Prostate gland (tissue), 2 donors: ENCODE measurements around the gene RAB27B. TPM values are rescaled to one million over a fixed set of nuclear protein-coding genes. Genes with fewer than 3 reads are reported as not detected.

Experiments
- DNase-seq: peaks from one replicate; pipeline ENCODE4 v3.0.0-alpha.2; 2019; ENCODE audit warnings: low spot score
- H3K27ac ChIP-seq, 2 donors: fragments of 200-600 bp; sonication (generic); 2 replicates each; pipeline ENCODE4 v1.5.1; 2017 to 2019
- H3K27me3 ChIP-seq: fragments of 200-600 bp; sonication (generic); replicated peaks from 2 replicates; pipeline ENCODE4 v1.5.1; 2019; ENCODE audit not compliant: insufficient read depth
- H3K36me3 ChIP-seq, 2 donors: fragments of 200-600 bp; sonication (generic); 1 replicate in 1 of 2; 2 replicates in 1 of 2; pipeline versions ENCODE4 v1.5.1 to v1.8.1; 2017 to 2019
- H3K4me1 ChIP-seq: fragments of 200-600 bp; sonication (generic); replicated peaks from 2 replicates; pipeline ENCODE4 v1.5.1; 2019
- H3K4me3 ChIP-seq, 2 donors: fragments of 200-600 bp; sonication (generic); 2 replicates each; pipeline ENCODE4 v1.5.1; 2017 to 2019
- H3K9me3 ChIP-seq: fragments of 200-600 bp; sonication (generic); 2 replicates; pipeline ENCODE4 v1.5.1; 2017
- POLR2A ChIP-seq: fragments of 450-650 bp; IDR thresholded peaks from one replicate; pipeline ENCODE4 v1.6.1; 2016; ENCODE audit warnings: antibody characterized with exemption, mild to moderate bottlenecking
- POLR2AphosphoS5 ChIP-seq: sonication (generic); formaldehyde crosslinking; IDR thresholded peaks from one replicate; pipeline ENCODE4 v1.6.1; 2017; ENCODE audit warnings: antibody characterized with exemption
- WGBS: methylation state at CpG from one replicate; pipeline ENCODE4 v1.1.5; 2018; 5-methylcytosine and 5-hydroxymethylcytosine counted together
- intact Hi-C: fragments of 100-400 bp; cut with DNase I; formaldehyde crosslinking; loops from one replicate; pipeline ENCODE4 v1.14.2; 2022
- total RNA-seq, 2 donors: library from RNA; depleted of rRNA; stranded (reverse); fragments of >200 nt; gene quantifications; one replicate each; pipeline ENCODE4 v1.1.0, GENCODE V29; 2016
- TF ChIP-seq, protein P1 (sequence below), 4 experiments: fragments of 200-600 bp in 2 of 4; fragments of 450-650 bp in 2 of 4; sonication (generic) in 2 of 4; IDR thresholded peaks; 1 replicate in 3 of 4; 2 replicates in 1 of 4; pipeline ENCODE4 v1.5.1; 2016 to 2019; ENCODE audit warnings: antibody characterized with exemption in 4 of 4, mild to moderate bottlenecking in 2 of 4, moderate library complexity in 2 of 4

The RAB27B gene
- total RNA-seq, 2 donors from 2014 or later, result 10.7 to 60.2 TPM

DNA sequence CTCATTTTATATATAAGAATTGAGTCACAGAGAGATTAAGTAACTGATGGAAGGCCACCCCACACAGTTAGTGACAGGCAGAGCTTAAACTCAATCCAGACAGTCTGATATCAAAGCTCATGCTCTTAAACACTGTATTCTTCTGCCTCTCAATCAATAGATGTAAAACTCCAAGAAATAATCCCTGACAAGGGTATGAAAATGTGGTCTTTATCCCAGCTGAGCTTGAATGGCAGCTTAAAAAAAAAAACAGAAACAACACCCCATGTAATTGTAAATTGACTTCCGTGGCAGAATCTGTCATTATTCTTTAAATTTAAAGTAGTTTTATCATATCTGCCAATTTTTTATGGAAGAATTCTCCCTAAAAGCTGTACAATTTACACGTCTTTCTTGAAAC, 60.1 kb downstream of the RAB27B start:
- WGBS, result 89% methylated on average over 2 of the region's 2 CpGs

DNA sequence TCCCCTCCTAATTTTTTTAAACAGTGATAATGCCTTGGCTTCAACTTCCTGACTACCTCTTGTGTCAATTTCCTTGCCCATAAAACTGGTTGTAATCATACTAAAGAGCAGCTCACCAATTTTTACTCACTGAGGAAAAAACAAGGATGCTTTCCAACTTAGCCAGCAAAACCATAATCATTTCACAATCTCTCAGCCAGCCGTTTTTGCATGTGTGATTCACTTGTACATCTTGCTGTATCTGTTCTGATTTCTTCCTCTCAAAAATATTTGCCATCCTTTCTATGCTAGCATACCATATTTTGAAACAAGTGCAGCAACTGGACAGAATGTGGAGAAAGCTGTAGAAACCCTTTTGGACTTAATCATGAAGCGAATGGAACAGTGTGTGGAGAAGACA, 60.7 kb downstream of the RAB27B start:
- TF ChIP-seq POLR2A (no peak), POLR2AphosphoS5 (no peak)
- TF ChIP-seq, protein P1, sequence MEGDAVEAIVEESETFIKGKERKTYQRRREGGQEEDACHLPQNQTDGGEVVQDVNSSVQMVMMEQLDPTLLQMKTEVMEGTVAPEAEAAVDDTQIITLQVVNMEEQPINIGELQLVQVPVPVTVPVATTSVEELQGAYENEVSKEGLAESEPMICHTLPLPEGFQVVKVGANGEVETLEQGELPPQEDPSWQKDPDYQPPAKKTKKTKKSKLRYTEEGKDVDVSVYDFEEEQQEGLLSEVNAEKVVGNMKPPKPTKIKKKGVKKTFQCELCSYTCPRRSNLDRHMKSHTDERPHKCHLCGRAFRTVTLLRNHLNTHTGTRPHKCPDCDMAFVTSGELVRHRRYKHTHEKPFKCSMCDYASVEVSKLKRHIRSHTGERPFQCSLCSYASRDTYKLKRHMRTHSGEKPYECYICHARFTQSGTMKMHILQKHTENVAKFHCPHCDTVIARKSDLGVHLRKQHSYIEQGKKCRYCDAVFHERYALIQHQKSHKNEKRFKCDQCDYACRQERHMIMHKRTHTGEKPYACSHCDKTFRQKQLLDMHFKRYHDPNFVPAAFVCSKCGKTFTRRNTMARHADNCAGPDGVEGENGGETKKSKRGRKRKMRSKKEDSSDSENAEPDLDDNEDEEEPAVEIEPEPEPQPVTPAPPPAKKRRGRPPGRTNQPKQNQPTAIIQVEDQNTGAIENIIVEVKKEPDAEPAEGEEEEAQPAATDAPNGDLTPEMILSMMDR (IDR thresholded peaks at IDR 0.05), result no peak
- no peak overlapping the region for H3K27ac ChIP-seq
- intact Hi-C loops, result no loop called here

More for the DNA sequence above, 60.1 kb downstream of the RAB27B start:
- no peak overlapping the region for H3K4me3 ChIP-seq
- no peak for DNase-seq
- TF ChIP-seq, protein P1 (IDR thresholded peaks at IDR 0.05), result no peak
- TF ChIP-seq POLR2AphosphoS5, result no peak
- no peak for TF ChIP-seq POLR2A
- intact Hi-C loops, result no loop called here
- no peaks in the 10 kb centered on the region for H3K4me1 ChIP-seq
- H3K36me3 ChIP-seq, result no peaks in the 10 kb centered on the region
- H3K9me3 ChIP-seq, result no peaks in the 10 kb centered on the region
- H3K27me3 ChIP-seq, result no peaks in the 10 kb centered on the region
- no peak overlapping the region for H3K27ac ChIP-seq

DNA sequence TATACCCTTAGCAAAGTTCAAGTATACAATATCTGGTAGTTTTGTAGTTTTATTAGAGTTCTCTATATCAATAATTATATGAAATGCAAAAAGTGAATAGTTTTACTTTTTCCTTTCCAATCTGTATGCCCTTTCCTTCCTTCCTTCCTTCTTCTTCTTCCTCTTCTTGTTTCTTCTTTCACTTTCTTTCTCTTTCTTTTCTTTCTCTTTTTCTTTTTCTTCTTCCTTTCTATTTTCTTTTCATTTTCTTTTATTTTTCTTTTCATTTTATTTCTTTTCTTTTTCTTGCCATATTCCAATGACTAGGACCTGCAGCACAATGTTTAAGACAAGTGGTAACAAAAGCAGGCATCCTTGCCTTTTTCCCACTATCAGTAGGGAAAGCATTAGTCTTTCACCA, 71.2 kb downstream of the RAB27B start:
- Histone ChIP-seq H3K27me3 (no peaks in the 10 kb centered on the region), H3K4me3 (no peak overlapping the region), H3K9me3 (no peaks in the 10 kb centered on the region), H3K4me1 (no peaks in the 10 kb centered on the region), H3K27ac (no peak overlapping the region), H3K36me3 (no peaks in the 10 kb centered on the region)
- TF ChIP-seq, protein P1 (IDR thresholded peaks at IDR 0.05), result no peak
- TF ChIP-seq POLR2AphosphoS5 (no peak), POLR2A (no peak)
- intact Hi-C loops, result no loop called here
- DNase-seq, result no peak

More for the DNA sequence above, 60.7 kb downstream of the RAB27B start:
- Histone ChIP-seq H3K9me3 (no peaks in the 10 kb centered on the region), H3K27me3 (no peaks in the 10 kb centered on the region), H3K4me1 (no peaks in the 10 kb centered on the region), H3K36me3 (no peaks in the 10 kb centered on the region), H3K4me3 (no peak overlapping the region)
- 74% methylated on average over 2 of the region's 2 CpGs for WGBS
- DNase-seq, result no peak

- Histone ChIP-seq H3K36me3 (no peaks in the 10 kb centered on the region), H3K27ac (no peak overlapping the region), H3K4me1 (no peaks in the 10 kb centered on the region), H3K27me3 (no peaks in the 10 kb centered on the region), H3K4me3 (no peak overlapping the region), H3K9me3 (no peaks in the 10 kb centered on the region)
- intact Hi-C loops, result no loop called here
- DNase-seq, result no peak
- WGBS, result 79% methylated on average over 2 of the region's 2 CpGs
- no peak for TF ChIP-seq POLR2AphosphoS5
- TF ChIP-seq POLR2A, result no peak
- TF ChIP-seq, protein P1 (IDR thresholded peaks at IDR 0.05), result no peak
Observed at GRCh38 chr18:54900290-54900689, 72.0 kb downstream of the RAB27B start.

GRCh38 chr18:54904581-54904980, 76.3 kb downstream of the RAB27B start:
- no peaks in the 10 kb centered on the region for H3K27me3 ChIP-seq
- DNase-seq, result no peak
- intact Hi-C loops, result no loop called here
- TF ChIP-seq POLR2AphosphoS5 (no peak), POLR2A (no peak)
- TF ChIP-seq, protein P1 (IDR thresholded peaks at IDR 0.05), result no peak
- no peaks in the 10 kb centered on the region for H3K9me3 ChIP-seq
- H3K4me3 ChIP-seq, result no peak overlapping the region
- no peaks in the 10 kb centered on the region for H3K36me3 ChIP-seq
- no peaks in the 10 kb centered on the region for H3K4me1 ChIP-seq
- WGBS, result 95% methylated on average over 2 of the region's 2 CpGs
- H3K27ac ChIP-seq, result no peak overlapping the region
